ENCODE data around the gene BRPF3. TPM values are rescaled to one million over a fixed set of nuclear protein-coding genes. Genes with fewer than 3 reads are reported as not detected.

Gene BRPF3
- total RNA-seq, 4 donors from 2014 or later: 13.2 to 21.9 (median 17.6) TPM

DNA sequence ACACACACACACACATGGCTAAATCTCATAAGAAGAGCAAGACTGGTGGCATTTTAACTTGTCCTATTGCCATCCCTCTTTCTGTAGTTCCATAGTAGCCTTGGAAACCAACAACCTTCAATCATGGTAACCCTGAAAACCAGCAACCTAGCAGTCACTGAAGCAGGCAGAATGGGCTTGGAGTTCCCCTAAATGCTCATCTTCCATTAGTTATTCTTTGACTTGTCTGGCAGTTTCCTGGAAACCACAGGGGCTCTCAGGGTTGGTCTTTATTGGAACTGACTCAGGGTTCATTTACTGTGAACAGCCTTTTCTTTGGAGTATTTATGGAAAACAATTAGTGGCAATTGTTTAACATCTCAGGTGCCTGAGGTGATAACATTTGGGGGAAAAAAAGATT lies 19.4 kb upstream of the BRPF3 start:
- no peak for DNase-seq (ENCODE audit: low spot score in 2 of 2)
- TF ChIP-seq POLR2A (IDR thresholded peaks at IDR 0.05): no peak
- TF ChIP-seq, protein P1, sequence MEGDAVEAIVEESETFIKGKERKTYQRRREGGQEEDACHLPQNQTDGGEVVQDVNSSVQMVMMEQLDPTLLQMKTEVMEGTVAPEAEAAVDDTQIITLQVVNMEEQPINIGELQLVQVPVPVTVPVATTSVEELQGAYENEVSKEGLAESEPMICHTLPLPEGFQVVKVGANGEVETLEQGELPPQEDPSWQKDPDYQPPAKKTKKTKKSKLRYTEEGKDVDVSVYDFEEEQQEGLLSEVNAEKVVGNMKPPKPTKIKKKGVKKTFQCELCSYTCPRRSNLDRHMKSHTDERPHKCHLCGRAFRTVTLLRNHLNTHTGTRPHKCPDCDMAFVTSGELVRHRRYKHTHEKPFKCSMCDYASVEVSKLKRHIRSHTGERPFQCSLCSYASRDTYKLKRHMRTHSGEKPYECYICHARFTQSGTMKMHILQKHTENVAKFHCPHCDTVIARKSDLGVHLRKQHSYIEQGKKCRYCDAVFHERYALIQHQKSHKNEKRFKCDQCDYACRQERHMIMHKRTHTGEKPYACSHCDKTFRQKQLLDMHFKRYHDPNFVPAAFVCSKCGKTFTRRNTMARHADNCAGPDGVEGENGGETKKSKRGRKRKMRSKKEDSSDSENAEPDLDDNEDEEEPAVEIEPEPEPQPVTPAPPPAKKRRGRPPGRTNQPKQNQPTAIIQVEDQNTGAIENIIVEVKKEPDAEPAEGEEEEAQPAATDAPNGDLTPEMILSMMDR (IDR thresholded peaks at IDR 0.05): no peak
- intact Hi-C loops (cut with DNase I; ENCODE audit: low total_unique reads): no loop called here
- no peak overlapping the region for H3K4me3 ChIP-seq (ENCODE audit: low read depth, poor library complexity, severe bottlenecking)

DNA sequence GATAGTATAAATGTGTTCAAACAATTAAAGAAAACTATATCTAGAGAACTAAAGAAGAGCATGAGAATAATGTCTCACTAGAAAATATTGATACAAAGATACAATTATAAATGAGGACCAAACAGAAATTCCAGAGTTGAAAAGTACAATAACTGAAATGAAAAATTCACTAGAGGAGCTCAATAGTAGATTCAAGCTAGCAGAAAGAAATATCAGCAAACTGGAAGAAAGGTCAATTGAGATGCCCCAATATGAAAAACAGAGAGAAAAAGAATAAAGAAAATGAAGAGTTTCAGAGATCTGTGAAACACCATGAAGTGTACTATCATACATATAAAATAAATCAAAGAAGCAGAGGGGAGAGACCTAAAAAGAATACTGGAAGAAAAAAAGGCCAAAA lies 18.0 kb upstream of the BRPF3 start:
- H3K4me3 ChIP-seq (ENCODE audit: low read depth, poor library complexity, severe bottlenecking): no peak overlapping the region
- DNase-seq (ENCODE audit: low spot score in 2 of 2): no peak
- intact Hi-C loops (cut with DNase I; ENCODE audit: low total_unique reads): no loop called here
- no peak for TF ChIP-seq POLR2A (IDR thresholded peaks at IDR 0.05)
- TF ChIP-seq, protein P1 (IDR thresholded peaks at IDR 0.05): no peak

DNA sequence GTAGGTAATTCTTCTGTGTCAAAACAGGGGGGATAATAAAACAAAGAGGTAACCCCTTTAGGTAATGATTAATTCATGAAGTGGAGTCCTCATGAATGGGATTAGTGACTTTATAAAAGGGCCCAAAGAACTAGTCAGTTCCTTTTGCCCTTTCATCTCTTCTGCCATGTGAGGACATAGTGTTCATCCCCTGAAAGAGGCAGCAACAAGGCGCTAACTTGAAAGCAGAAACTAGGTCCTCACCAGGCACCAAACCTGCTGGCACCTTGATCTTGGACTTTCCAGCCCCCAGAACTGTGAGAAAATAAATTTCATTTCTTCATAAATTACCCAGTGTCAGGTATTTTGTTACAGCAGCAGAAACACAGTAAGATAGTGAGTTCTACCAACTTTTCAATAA lies 16.4 kb upstream of the BRPF3 start:
- 90 to 96% methylated on average over 1 of the region's 1 CpG for WGBS, 2 donors
- H3K4me3 ChIP-seq (ENCODE audit: low read depth, poor library complexity, severe bottlenecking): no peak overlapping the region
- intact Hi-C loops (cut with DNase I; ENCODE audit: low total_unique reads): no loop called here
- DNase-seq (ENCODE audit: low spot score in 2 of 2): no peak
- no peak for TF ChIP-seq POLR2A (IDR thresholded peaks at IDR 0.05)
- TF ChIP-seq, protein P1 (IDR thresholded peaks at IDR 0.05): no peak

DNA sequence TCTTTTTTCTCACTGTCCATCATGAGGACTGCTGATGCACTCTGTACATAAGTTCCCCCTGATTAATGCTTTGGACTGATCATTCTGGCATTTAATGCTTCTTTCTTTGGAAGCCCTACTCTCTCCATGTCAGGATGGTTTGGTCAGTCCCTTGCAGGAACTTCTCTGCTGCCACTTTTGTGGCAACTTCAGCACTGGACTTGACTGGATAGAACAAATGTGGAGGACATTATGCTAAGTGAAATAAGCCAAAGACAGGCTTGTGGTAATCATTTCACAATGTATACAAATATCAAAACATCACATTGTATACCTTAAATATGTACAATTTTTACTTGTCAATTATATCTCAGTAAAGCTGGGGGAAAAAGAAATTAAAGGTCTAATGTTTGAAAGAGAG lies 12.2 kb upstream of the BRPF3 start:
- TF ChIP-seq POLR2A (IDR thresholded peaks at IDR 0.05): no peak
- TF ChIP-seq, protein P1 (IDR thresholded peaks at IDR 0.05): no peak
- intact Hi-C loops (cut with DNase I; ENCODE audit: low total_unique reads): no loop called here
- H3K4me3 ChIP-seq (ENCODE audit: low read depth, poor library complexity, severe bottlenecking): no peak overlapping the region
- DNase-seq (ENCODE audit: low spot score in 2 of 2): no peak

DNA sequence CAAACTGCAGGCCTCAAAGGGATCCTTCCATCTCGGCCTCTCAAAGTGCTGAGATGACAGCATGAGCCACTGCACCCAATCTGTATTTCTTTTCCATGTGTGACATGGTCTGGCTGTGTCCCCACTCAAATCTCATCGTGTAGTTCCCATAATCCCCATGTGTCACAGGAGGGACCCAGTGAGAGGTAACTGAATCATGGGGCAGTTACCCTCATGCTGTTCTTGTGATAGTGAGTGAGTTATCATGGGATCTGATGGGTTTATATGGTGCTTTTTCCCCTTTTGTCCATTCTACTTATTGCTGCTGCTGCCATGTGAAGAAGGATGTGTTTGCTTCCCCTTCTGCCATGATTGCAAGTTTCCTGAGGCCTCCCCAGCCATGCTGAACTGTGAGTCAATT lies 10.3 kb upstream of the BRPF3 start:
- H3K4me3 ChIP-seq (ENCODE audit: low read depth, poor library complexity, severe bottlenecking): no peak overlapping the region
- intact Hi-C loops (cut with DNase I; ENCODE audit: low total_unique reads): no loop called here
- DNase-seq (ENCODE audit: low spot score in 2 of 2): no peak
- TF ChIP-seq, protein P1 (IDR thresholded peaks at IDR 0.05): no peak
- TF ChIP-seq POLR2A (IDR thresholded peaks at IDR 0.05): no peak
- 88% methylated on average over 2 of the region's 2 CpGs for WGBS, 2 donors

DNA sequence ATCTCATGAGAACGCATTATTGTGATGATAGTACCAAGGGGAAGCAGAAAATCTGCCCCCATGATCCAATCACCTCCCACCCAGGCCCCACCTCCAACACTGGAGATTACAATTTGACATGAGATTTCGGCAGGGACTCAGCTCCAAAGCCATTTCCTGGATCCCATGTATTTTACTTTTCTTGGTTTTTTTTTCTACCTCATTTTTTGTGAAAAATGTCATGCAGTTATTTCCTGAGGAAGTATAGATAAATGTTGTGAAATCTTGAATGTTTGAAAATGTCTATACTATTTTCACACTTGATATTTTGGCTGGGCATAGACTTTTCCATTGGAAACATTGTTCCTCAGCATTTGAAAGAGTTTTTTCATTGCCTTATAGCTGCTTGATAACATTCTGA lies 9.1 kb upstream of the BRPF3 start:
- H3K4me3 ChIP-seq (ENCODE audit: low read depth, poor library complexity, severe bottlenecking): no peak overlapping the region
- no peak for DNase-seq (ENCODE audit: low spot score in 2 of 2)
- intact Hi-C loops (cut with DNase I; ENCODE audit: low total_unique reads): no loop called here
- 85 to 91% methylated on average over 2 of the region's 2 CpGs for WGBS, 2 donors
- TF ChIP-seq, protein P1 (IDR thresholded peaks at IDR 0.05): no peak
- no peak for TF ChIP-seq POLR2A (IDR thresholded peaks at IDR 0.05)
